GM19395 (cell line): Measurements from ENCODE around the gene TAF11L7.
"Not testable (repeated sequence)": the region's sequence is repeated elsewhere in the genome, so short reads cannot be mapped to it uniquely, and the experiment has no call there.

ENCODE experiments used
- ATAC-seq: cut with Tn5 transposase; IDR thresholded peaks from one replicate; pipeline ENCODE4 v1.9.1; 2021; ENCODE audit warnings: mild to moderate bottlenecking, moderate library complexity; ENCODE audit not compliant: unreplicated experiment

Gene TAF11L7

GRCh38 chr5:17585658-17586057 lies at the start of gene TAF11L7:
TAF11L7 (minus strand) TSS chr5:17585758.
- ATAC-seq, result not testable (repeated sequence)

- no peak for ATAC-seq
Measured at GRCh38 chr5:17634160-17634559, 48.6 kb upstream of the TAF11L7 start, which contains the start of gene TAF11L14. TAF11L14 (plus strand) TSS chr5:17634460.

- not testable (repeated sequence) for ATAC-seq
Measured at GRCh38 chr5:17631788-17632187, 46.2 kb upstream of the TAF11L7 start, which contains the start of gene TAF11L13. TAF11L13 (plus strand) TSS chr5:17632088.

- ATAC-seq, result no peak
Measured at GRCh38 chr5:17625686-17626085, 40.1 kb upstream of the TAF11L7 start.

- ATAC-seq, result no peak
Measured at GRCh38 chr5:17620627-17621026, 35.1 kb upstream of the TAF11L7 start.

GRCh38 chr5:17619354-17619753 lies 33.8 kb upstream of the TAF11L7 start:
- no peak for ATAC-seq

- ATAC-seq, result no peak
Measured at GRCh38 chr5:17614872-17615605, 29.5 kb upstream of the TAF11L7 start.

GRCh38 chr5:17610092-17610491 lies 24.5 kb upstream of the TAF11L7 start, which contains the start of gene TAF11L12:
TAF11L12 (plus strand) TSS chr5:17610392.
- not testable (repeated sequence) for ATAC-seq

GRCh38 chr5:17607461-17607860 lies 21.9 kb upstream of the TAF11L7 start:
- ATAC-seq, result not testable (repeated sequence)

- ATAC-seq, result no peak
Measured at GRCh38 chr5:17604951-17605350, 19.4 kb upstream of the TAF11L7 start.

- not testable (repeated sequence) for ATAC-seq
Measured at GRCh38 chr5:17603880-17604279, 18.3 kb upstream of the TAF11L7 start, which contains the start of gene TAF11L11. TAF11L11 (plus strand) TSS chr5:17604183.

GRCh38 chr5:17597728-17598127 lies 12.2 kb upstream of the TAF11L7 start, which contains the start of gene TAF11L10:
TAF11L10 (minus strand) TSS chr5:17597828.
- not testable (repeated sequence) for ATAC-seq

GRCh38 chr5:17594255-17594654 lies 8.7 kb upstream of the TAF11L7 start, which contains the start of gene TAF11L9:
TAF11L9 (minus strand) TSS chr5:17594394.
- not testable (repeated sequence) for ATAC-seq

GRCh38 chr5:17590860-17591259 lies 5.3 kb upstream of the TAF11L7 start, which contains the start of gene TAF11L8:
TAF11L8 (minus strand) TSS chr5:17590960.
- ATAC-seq, result not testable (repeated sequence)
